Loucy (cell line): Measurements from ENCODE around the gene HIGD1A.

Experiments used
- H2AFZ ChIP-seq: fragments of 200-600 bp; sonication (generic); 2 replicates; pipeline ENCODE4 v1.6.0; 2016; ENCODE audit warnings: antibody characterized with exemption, mild to moderate bottlenecking, low read length, moderate library complexity
- H3F3A ChIP-seq: fragments of 200-600 bp; 2 replicates; pipeline ENCODE4 v1.6.0; 2016; ENCODE audit warnings: antibody characterized with exemption, low read depth, mild to moderate bottlenecking
- H3K27me3 ChIP-seq: fragments of 200-600 bp; sonication (generic); 2 replicates; pipeline ENCODE4 v1.6.1; 2014; ENCODE audit warnings: low read length, mild to moderate bottlenecking; ENCODE audit not compliant: insufficient read depth, poor library complexity, severe bottlenecking
- H3K36me3 ChIP-seq: fragments of 200-600 bp; sonication (generic); 2 replicates; pipeline ENCODE4 v1.6.1; 2016; ENCODE audit warnings: low read length; ENCODE audit not compliant: insufficient read depth
- H3K4me1 ChIP-seq: fragments of 200-600 bp; sonication (generic); 2 replicates; pipeline ENCODE4 v1.5.1; 2014; ENCODE audit warnings: low read length, mild to moderate bottlenecking; ENCODE audit not compliant: insufficient read depth, poor library complexity, severe bottlenecking
- H3K4me2 ChIP-seq: fragments of 200-600 bp; sonication (generic); 2 replicates; pipeline ENCODE4 v1.6.0; 2014; ENCODE audit warnings: antibody characterized with exemption, low read length, low read depth, mild to moderate bottlenecking; ENCODE audit not compliant: poor library complexity, severe bottlenecking
- H3K4me3 ChIP-seq: fragments of 200-600 bp; sonication (generic); 2 replicates; pipeline ENCODE4 v1.5.1; 2014; ENCODE audit warnings: low read length, mild to moderate bottlenecking, mixed read lengths; ENCODE audit not compliant: poor library complexity, severe bottlenecking
- H3K79me2 ChIP-seq: fragments of 200-600 bp; sonication (generic); 2 replicates; pipeline ENCODE4 v1.6.1; 2014; ENCODE audit warnings: low read length; ENCODE audit not compliant: insufficient read depth
- H3K9ac ChIP-seq: fragments of 200-600 bp; sonication (generic); 2 replicates; pipeline ENCODE4 v1.6.0; 2014; ENCODE audit warnings: mild to moderate bottlenecking, low read depth, low read length, moderate library complexity; ENCODE audit not compliant: poor library complexity, severe bottlenecking
- H3K9me2 ChIP-seq: fragments of 200-600 bp; sonication (generic); replicated peaks from 2 replicates; pipeline ENCODE4 v1.6.1; 2016; ENCODE audit warnings: low read depth, low read length, mixed read lengths
- H3K9me3 ChIP-seq: fragments of 200-600 bp; sonication (generic); 2 replicates; pipeline ENCODE4 v1.6.1; 2014; ENCODE audit warnings: mild to moderate bottlenecking, antibody characterized with exemption, low read length, low read depth; ENCODE audit not compliant: insufficient read depth
- H4K20me1 ChIP-seq: fragments of 200-600 bp; sonication (generic); 2 replicates; pipeline ENCODE4 v1.6.0; 2014; ENCODE audit warnings: antibody characterized with exemption, low read length, mild to moderate bottlenecking; ENCODE audit not compliant: insufficient read depth, poor library complexity, severe bottlenecking
- EZH2phosphoT487 ChIP-seq: fragments of 200-600 bp; IDR thresholded peaks from 2 replicates; pipeline ENCODE4 v1.6.1; 2018; ENCODE audit warnings: antibody characterized with exemption, mild to moderate bottlenecking, moderate library complexity, borderline replicate concordance
- TF ChIP-seq, protein P1 (sequence below): fragments of 200-600 bp; sonication (generic); conservative IDR thresholded peaks from 2 replicates; pipeline ENCODE4 v1.5.1; 2014; ENCODE audit warnings: mild to moderate bottlenecking, antibody characterized with exemption, low read length

Gene HIGD1A

DNA sequence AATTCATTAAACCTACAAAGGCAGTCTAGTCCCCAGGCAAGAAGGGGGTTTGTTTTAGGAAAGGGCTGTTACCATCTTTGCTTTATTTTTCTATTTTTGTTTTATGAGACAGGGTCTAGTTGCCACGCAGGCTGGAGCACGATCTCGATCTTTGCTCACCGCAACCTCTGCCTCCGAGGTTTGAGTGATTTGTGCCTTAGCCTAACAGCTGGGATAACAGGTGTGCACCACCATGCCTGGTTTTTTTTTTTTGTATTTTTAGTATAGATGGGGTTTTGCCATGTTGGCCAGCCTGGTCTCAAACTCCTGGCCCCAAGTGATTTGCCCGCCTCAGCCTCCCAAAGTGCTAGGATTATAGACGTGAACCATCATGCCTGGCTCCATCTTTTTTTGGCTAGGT, 4.9 kb downstream of the HIGD1A start:
- Histone ChIP-seq H3K27me3 (no peaks in the 10 kb centered on the region), H3K9me2 (no peaks in the 10 kb centered on the region), H3K4me1 (peaks cover 37% of the 10 kb centered on the region), H3F3A (no peaks in the 10 kb centered on the region), H2AFZ (no peak overlapping the region), H3K79me2 (peaks cover 58% of the 10 kb centered on the region), H3K4me3 (no peak overlapping the region), H3K36me3 (no peaks in the 10 kb centered on the region), H3K4me2 (no peak overlapping the region), H3K9me3 (no peaks in the 10 kb centered on the region), H3K9ac (no peak overlapping the region), H4K20me1 (peaks cover 27% of the 10 kb centered on the region)
- TF ChIP-seq EZH2phosphoT487 = no peak
- TF ChIP-seq, protein P1, sequence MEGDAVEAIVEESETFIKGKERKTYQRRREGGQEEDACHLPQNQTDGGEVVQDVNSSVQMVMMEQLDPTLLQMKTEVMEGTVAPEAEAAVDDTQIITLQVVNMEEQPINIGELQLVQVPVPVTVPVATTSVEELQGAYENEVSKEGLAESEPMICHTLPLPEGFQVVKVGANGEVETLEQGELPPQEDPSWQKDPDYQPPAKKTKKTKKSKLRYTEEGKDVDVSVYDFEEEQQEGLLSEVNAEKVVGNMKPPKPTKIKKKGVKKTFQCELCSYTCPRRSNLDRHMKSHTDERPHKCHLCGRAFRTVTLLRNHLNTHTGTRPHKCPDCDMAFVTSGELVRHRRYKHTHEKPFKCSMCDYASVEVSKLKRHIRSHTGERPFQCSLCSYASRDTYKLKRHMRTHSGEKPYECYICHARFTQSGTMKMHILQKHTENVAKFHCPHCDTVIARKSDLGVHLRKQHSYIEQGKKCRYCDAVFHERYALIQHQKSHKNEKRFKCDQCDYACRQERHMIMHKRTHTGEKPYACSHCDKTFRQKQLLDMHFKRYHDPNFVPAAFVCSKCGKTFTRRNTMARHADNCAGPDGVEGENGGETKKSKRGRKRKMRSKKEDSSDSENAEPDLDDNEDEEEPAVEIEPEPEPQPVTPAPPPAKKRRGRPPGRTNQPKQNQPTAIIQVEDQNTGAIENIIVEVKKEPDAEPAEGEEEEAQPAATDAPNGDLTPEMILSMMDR = no peak

DNA sequence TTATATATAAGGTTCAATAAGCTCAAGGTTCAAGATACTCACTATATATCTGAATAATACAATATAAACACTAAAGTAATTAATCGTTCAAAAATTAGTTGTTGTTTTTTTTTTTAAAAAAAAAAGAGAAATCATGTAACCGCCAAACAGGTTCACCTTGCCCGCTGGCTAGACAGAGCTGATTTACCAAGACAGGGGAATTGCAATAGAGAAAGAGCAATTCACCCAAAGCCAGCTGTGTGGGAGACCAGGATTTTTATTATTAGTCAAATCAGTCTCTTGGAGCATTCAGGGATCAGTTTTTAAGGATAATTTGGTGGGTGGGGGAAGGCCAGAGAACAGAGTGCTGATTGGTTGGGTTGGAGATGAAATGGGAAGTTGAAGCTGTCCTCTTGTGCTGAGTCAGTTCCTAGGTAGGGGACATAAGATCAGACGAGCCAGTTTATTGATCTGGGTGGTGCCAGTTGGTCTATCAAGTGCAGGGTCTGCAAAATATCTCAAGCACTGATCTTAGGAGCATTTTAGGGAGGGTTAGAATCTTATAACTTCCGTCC, 7.9 kb downstream of the HIGD1A start:
- Histone ChIP-seq H3K9ac (no peak overlapping the region), H3K4me1 (peaks cover 18% of the 10 kb centered on the region), H3K27me3 (no peaks in the 10 kb centered on the region), H3K36me3 (peaks cover 6% of the 10 kb centered on the region; the same call in 1 of the 2 replicates), H3K9me3 (no peaks in the 10 kb centered on the region), H3K4me3 (no peak overlapping the region), H2AFZ (no peak overlapping the region), H3K79me2 (peaks cover 39% of the 10 kb centered on the region), H3K9me2 (no peaks in the 10 kb centered on the region), H3F3A (no peaks in the 10 kb centered on the region), H4K20me1 (peaks cover 7% of the 10 kb centered on the region), H3K4me2 (no peak overlapping the region)
- no peak for TF ChIP-seq EZH2phosphoT487

DNA sequence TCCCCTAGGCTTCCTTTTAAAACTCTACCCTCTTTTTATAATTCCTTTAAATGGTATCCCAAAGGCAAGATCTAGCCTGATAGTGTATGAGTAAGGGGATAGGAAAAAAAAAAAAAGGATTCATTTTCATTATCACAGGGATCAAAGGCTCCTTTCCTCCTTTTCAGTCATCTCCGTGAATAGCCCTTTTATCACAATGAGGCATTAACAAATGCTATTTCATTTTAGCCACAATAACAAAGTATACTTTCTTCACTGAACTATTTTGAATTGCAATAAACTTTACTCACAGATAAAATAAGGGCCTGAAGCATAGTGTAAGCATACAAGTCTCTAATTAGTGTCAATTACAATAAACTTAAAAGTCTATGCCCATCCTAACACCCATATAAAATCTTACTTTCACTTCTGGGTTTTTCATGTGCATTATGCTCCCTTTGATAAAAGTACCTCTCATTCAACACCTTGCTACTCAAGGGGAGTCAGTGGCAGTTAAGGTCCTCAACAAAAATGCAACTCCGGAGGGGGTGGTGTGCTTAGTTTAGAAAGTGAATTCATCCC, 8.6 kb downstream of the HIGD1A start:
- Histone ChIP-seq H3K79me2 (peaks cover 33% of the 10 kb centered on the region), H3K4me2 (peak overlapping the region; percentile 48)

More for the DNA sequence above, 8.6 kb downstream of the HIGD1A start:
- peaks cover 6% of the 10 kb centered on the region; the same call in 1 of the 2 replicates for H3K36me3 ChIP-seq
- H2AFZ ChIP-seq = no peak overlapping the region
- H3K9ac ChIP-seq = no peak overlapping the region
- no peaks in the 10 kb centered on the region for H3K27me3 ChIP-seq
- H4K20me1 ChIP-seq = peaks cover 7% of the 10 kb centered on the region
- H3F3A ChIP-seq = no peaks in the 10 kb centered on the region
- no peaks in the 10 kb centered on the region for H3K9me3 ChIP-seq
- no peak overlapping the region for H3K4me3 ChIP-seq
- H3K9me2 ChIP-seq = no peaks in the 10 kb centered on the region
- H3K4me1 ChIP-seq = peaks cover 11% of the 10 kb centered on the region
- TF ChIP-seq EZH2phosphoT487 = no peak
- TF ChIP-seq, protein P1 = no peak
